ENCODE results near the gene KCTD19.

The KCTD19 gene

DNA sequence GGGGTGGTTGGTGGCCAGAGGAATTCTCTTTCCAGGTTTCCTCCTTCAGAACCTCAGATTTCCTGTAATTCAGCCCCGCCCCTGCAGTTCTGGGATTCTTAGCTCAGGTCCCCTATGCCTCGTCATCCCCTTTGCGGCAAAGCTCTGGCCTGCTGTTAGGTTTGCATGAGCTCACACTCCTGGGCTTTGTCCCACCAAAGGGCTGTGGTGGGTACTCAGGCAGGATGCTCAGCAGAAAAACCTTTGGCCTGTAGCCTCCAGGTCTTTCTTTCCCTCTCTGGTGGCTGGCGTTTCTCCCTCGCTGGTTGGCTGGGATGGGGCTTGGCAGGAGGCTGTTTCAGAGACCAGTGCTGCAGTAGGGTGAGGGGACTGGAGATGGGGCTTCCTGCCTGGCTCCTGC lies 56.8 kb downstream of the KCTD19 start:
- no peaks in the 10 kb centered on the region for H3K36me3 ChIP-seq (ENCODE audit: control insufficient read depth, insufficient read depth, low read length, severe bottlenecking)
- H3K4me1 ChIP-seq (ENCODE audit: control insufficient read depth, insufficient read depth, low read length), result peaks cover 27% of the 10 kb centered on the region
- H3K27me3 ChIP-seq (replicated peaks; ENCODE audit: control insufficient read depth, insufficient read depth, low read length), result no peaks in the 10 kb centered on the region
- H3K4me3 ChIP-seq (ENCODE audit: low read length), result no peak overlapping the region
- no peak for DNase-seq (ENCODE audit: low read depth)
- no peaks in the 10 kb centered on the region for H3K9me3 ChIP-seq (ENCODE audit: control insufficient read depth, low read length)
- peak overlapping the region; percentile 62 for H3K9ac ChIP-seq (ENCODE audit: low read length)

DNA sequence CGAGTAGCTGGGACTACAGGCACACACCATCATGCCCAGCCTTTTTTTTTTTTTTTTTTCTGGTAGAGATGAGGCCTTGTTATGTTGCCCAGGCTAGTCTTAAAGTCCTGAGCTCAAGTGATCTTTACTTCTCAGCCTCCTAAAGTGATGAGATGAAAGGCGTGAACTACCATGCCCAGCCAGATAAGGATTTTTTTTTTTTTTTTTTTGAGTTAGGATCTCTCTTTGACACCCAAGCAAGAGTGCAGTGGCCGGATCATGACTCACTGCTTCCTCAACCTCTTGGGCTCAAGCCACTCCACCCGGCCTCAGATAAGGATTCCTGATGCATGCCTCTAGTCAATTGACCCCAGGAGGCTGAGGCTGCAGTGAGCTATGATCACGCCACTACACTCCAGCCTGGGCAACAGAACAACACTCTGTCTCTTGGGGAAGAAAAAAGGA lies 58.4 kb downstream of the KCTD19 start:
- Histone ChIP-seq H3K27me3 (replicated peaks; ENCODE audit: control insufficient read depth, insufficient read depth, low read length) (no peaks in the 10 kb centered on the region), H3K4me3 (ENCODE audit: low read length) (no peak overlapping the region), H3K9me3 (ENCODE audit: control insufficient read depth, low read length) (no peaks in the 10 kb centered on the region), H3K36me3 (ENCODE audit: control insufficient read depth, insufficient read depth, low read length, severe bottlenecking) (no peaks in the 10 kb centered on the region), H3K4me1 (ENCODE audit: control insufficient read depth, insufficient read depth, low read length) (peaks cover 32% of the 10 kb centered on the region), H3K9ac (ENCODE audit: low read length) (peak overlapping the region; percentile 23)
- DNase-seq (ENCODE audit: low read depth), result peak; percentile 84

DNA sequence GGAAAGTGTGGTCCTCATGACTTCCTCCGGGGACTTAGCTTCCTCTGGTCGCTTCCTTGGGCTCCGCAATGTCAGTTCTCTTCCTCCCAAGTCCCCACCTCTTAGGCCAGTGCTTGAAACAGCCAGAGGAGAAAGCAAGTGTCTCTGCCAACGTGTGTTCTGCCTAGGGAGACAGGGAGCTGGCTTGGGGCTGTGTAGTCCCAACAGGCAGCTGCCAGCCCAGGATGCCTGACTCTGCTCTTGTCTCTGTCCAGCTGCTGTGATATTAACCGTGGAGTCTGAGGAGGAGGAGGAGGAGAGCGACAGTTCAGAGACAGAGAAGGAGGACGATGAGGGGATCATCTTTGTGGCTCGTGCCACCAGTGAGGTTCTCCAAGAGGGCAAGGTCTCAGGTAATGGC lies 60.7 kb downstream of the KCTD19 start:
- no peak for DNase-seq (ENCODE audit: low read depth)
- no peaks in the 10 kb centered on the region for H3K36me3 ChIP-seq (ENCODE audit: control insufficient read depth, insufficient read depth, low read length, severe bottlenecking)

DNA sequence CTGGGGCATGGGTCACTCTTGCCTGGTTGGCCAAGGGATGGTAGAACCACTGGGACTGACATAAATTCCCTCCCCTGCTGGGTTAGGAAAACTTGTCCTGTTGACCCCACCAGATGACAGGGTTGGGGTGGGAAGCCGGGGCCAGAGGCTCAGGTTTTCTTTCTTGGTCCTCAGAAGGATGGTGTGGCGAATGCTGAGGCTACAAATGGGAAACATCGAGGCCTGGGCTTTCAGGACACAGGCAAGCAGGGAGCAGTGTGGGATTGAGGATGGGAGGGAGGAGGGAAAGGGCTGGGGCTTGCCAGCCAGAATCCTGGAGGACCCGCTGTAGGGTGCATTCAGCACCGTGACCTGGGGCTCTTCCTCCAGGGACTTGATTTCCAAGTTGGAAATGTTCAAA lies 61.7 kb downstream of the KCTD19 start:
- DNase-seq (ENCODE audit: low read depth), result no peak
- no peaks in the 10 kb centered on the region for H3K36me3 ChIP-seq (ENCODE audit: control insufficient read depth, insufficient read depth, low read length, severe bottlenecking)
- H3K27me3 ChIP-seq (replicated peaks; ENCODE audit: control insufficient read depth, insufficient read depth, low read length), result no peaks in the 10 kb centered on the region
- H3K4me1 ChIP-seq (ENCODE audit: control insufficient read depth, insufficient read depth, low read length), result peaks cover 35% of the 10 kb centered on the region
- H3K9me3 ChIP-seq (ENCODE audit: control insufficient read depth, low read length), result no peaks in the 10 kb centered on the region
- H3K4me3 ChIP-seq (ENCODE audit: low read length), result no peak overlapping the region
- H3K9ac ChIP-seq (ENCODE audit: low read length), result no peak overlapping the region

More for the DNA sequence above, 60.7 kb downstream of the KCTD19 start:
- no peak overlapping the region for H3K9ac ChIP-seq (ENCODE audit: low read length)
- peaks cover 34% of the 10 kb centered on the region for H3K4me1 ChIP-seq (ENCODE audit: control insufficient read depth, insufficient read depth, low read length)
- no peaks in the 10 kb centered on the region for H3K9me3 ChIP-seq (ENCODE audit: control insufficient read depth, low read length)
- H3K27me3 ChIP-seq (replicated peaks; ENCODE audit: control insufficient read depth, insufficient read depth, low read length), result no peaks in the 10 kb centered on the region
- H3K4me3 ChIP-seq (ENCODE audit: low read length), result no peak overlapping the region

DNA sequence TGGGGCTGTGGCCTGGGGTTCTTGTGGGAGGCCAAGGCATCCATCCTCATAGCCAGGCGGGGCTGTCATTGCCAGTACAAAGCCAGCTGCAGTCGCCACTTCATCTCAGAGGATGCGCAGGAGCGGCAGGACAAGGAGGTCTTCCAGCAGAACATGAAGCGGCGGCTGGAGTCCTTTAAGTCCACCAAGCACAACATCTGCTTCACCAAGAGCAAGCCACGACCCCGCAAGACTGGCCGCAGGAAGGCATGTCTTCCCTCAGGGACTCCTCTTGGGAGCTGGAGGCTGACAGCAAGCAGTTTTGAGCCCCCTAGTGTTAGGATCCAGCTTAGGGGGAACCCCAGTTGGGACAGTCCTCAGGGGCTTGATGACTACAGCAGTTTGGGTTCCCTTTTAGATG lies 62.3 kb downstream of the KCTD19 start:
- H3K4me3 ChIP-seq (ENCODE audit: low read length), result no peak overlapping the region
- no peak overlapping the region for H3K9ac ChIP-seq (ENCODE audit: low read length)
- DNase-seq (ENCODE audit: low read depth), result no peak
- no peaks in the 10 kb centered on the region for H3K27me3 ChIP-seq (replicated peaks; ENCODE audit: control insufficient read depth, insufficient read depth, low read length)
- H3K4me1 ChIP-seq (ENCODE audit: control insufficient read depth, insufficient read depth, low read length), result peaks cover 29% of the 10 kb centered on the region
- H3K9me3 ChIP-seq (ENCODE audit: control insufficient read depth, low read length), result no peaks in the 10 kb centered on the region
- no peaks in the 10 kb centered on the region for H3K36me3 ChIP-seq (ENCODE audit: control insufficient read depth, insufficient read depth, low read length, severe bottlenecking)

DNA sequence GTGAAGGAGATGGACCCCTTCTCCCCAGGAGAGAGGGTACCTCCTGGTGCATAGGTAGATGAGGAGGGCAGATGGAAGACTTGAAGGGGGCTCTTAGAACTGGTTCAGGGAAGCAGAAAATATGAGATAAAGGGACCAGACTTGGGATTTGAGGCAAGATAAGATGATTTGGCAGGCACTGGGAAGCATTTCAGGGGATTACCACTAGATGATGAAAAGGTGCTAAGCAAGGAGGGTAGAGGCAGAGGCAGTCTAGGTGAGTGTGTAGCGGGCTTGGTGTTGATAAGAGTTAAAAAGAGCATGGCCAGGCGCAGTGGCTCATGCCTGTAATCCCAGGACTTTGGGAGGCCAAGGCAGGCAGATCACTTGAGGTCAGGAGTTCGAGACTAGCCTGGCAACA lies 63.3 kb downstream of the KCTD19 start:
- H3K4me1 ChIP-seq (ENCODE audit: control insufficient read depth, insufficient read depth, low read length), result peaks cover 23% of the 10 kb centered on the region
- no peaks in the 10 kb centered on the region for H3K36me3 ChIP-seq (ENCODE audit: control insufficient read depth, insufficient read depth, low read length, severe bottlenecking)
- DNase-seq (ENCODE audit: low read depth), result no peak
- H3K4me3 ChIP-seq (ENCODE audit: low read length), result no peak overlapping the region
- no peak overlapping the region for H3K9ac ChIP-seq (ENCODE audit: low read length)
- H3K9me3 ChIP-seq (ENCODE audit: control insufficient read depth, low read length), result no peaks in the 10 kb centered on the region
- no peaks in the 10 kb centered on the region for H3K27me3 ChIP-seq (replicated peaks; ENCODE audit: control insufficient read depth, insufficient read depth, low read length)

DNA sequence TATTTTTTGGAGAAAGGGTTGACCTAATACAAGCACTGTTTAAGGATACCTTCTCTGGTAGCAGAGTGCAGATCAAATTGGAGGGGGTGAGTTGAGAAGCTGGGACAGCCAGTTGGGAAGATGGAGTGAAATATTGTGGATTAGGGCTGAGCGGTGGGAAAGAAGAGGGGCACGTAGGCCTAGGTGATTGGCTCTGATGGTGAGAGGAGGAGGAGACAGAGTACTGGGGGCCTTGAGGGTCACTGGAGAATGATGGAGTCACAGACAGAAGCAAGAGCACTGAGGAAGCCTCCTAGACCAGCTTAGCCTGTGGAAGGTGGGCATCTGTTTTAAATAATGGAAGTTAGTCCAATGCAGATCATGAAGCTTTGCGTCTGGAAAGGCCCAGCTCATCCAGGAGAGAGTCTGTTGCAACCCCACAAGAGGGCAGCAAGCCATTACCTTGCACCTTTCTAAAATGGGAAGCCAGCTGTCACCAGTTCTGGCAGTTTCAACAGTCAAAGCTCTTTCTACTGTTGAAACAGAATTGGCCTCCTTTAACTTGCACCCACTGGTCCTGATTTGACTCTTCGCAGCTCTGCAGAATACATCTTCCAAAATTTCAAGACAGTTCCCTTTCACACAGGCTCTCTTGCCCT lies 66.0 kb downstream of the KCTD19 start:
- Histone ChIP-seq H3K27me3 (replicated peaks; ENCODE audit: control insufficient read depth, insufficient read depth, low read length) (no peaks in the 10 kb centered on the region), H3K36me3 (ENCODE audit: control insufficient read depth, insufficient read depth, low read length, severe bottlenecking) (no peaks in the 10 kb centered on the region), H3K4me3 (ENCODE audit: low read length) (no peak overlapping the region), H3K9ac (ENCODE audit: low read length) (no peak overlapping the region), H3K9me3 (ENCODE audit: control insufficient read depth, low read length) (no peaks in the 10 kb centered on the region), H3K4me1 (ENCODE audit: control insufficient read depth, insufficient read depth, low read length) (peaks cover 22% of the 10 kb centered on the region)
- DNase-seq (ENCODE audit: low read depth), result peak; percentile 80

DNA sequence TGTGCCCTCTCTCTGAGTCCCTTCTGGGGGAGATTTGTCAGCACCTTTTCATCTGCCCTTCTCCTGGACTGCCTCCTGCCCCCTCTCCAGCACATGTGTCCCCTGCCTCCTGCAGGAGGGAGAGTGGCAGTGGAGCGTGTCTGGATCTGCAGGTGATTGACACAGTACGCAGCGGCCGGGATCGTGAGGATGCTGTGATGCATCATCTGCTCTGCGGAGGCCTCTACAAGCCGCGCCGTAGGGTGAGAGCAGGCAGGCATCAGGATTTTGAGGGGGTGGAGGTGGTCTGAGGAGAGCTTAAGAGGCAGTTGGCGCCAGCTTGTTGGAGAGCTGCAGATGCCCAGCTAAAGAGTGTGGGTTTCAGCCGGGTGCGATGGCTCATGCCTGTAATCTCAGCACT lies 66.8 kb downstream of the KCTD19 start:
- Histone ChIP-seq H3K4me1 (ENCODE audit: control insufficient read depth, insufficient read depth, low read length) (peaks cover 18% of the 10 kb centered on the region), H3K36me3 (ENCODE audit: control insufficient read depth, insufficient read depth, low read length, severe bottlenecking) (no peaks in the 10 kb centered on the region), H3K27me3 (replicated peaks; ENCODE audit: control insufficient read depth, insufficient read depth, low read length) (no peaks in the 10 kb centered on the region), H3K9ac (ENCODE audit: low read length) (no peak overlapping the region), H3K4me3 (ENCODE audit: low read length) (no peak overlapping the region), H3K9me3 (ENCODE audit: control insufficient read depth, low read length) (no peaks in the 10 kb centered on the region)
- no peak for DNase-seq (ENCODE audit: low read depth)

DNA sequence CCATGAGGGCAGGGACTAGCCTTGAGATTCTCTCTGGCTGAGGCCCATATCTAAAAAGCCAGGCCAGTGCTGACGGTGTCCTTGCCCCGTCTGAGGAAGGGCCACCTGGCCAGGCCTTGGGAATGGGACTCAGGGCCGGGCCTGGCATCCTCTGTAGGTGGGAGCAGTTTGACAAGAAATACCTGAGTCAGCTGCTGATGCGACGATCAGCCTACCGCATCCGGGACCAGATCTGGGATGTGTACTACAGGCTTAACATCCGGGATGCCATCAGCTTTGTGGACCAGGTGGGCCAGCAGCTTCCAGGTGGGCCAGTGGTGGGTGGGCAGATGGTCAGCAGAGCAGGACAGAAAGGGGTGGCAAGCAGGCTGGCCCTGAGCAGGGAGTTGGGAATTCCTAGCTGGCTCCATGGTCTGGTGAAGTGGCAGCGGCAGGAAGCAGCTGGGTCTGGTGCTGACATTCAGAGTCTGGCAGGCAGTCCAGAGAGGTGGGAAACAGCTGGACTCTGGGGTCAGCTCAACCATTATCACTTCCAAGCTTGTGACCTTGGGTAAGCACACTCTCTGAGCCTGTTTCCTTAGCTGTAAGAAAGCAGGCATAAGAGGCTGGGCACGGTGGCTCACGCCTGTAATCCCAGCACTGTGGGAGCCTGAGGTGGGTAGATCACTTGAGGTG lies 68.2 kb downstream of the KCTD19 start:
- no peaks in the 10 kb centered on the region for H3K36me3 ChIP-seq (ENCODE audit: control insufficient read depth, insufficient read depth, low read length, severe bottlenecking)
- no peak for DNase-seq (ENCODE audit: low read depth)
- no peak overlapping the region for H3K9ac ChIP-seq (ENCODE audit: low read length)
- no peak overlapping the region for H3K4me3 ChIP-seq (ENCODE audit: low read length)
- H3K27me3 ChIP-seq (replicated peaks; ENCODE audit: control insufficient read depth, insufficient read depth, low read length), result no peaks in the 10 kb centered on the region
- H3K4me1 ChIP-seq (ENCODE audit: control insufficient read depth, insufficient read depth, low read length), result peaks cover 14% of the 10 kb centered on the region
- H3K9me3 ChIP-seq (ENCODE audit: control insufficient read depth, low read length), result no peaks in the 10 kb centered on the region

DNA sequence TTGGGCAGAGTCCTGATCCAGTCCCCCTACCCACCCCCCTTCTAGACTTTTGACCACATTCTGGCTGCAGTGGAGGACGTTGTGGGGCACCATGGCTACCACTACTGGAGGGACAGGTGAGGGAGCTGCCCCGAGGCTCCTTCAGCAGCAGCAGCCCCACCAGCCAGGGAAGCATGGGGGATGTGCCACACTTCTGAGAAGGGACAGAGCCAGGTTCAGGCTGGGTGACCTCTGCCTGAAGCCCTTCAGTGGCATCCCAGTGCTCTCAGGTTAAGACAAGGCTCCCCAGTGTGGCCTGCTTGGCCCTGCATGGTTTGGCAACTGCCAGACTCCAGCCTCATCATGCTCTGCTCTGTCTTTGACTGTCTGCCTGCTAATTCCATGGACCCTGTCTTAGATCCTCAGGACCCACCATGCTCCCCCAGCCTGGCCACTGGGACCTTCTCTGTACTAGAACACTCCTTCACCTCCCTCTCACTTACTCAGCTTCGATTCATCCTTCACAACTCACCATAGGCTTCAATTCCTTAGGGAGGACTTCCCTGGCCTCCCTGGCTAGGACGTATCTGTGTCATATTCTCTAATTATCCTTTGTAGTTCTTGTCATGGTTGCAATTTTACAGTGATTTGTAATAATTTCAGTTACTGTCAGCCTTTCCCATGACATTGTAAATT lies 68.9 kb downstream of the KCTD19 start:
- H3K4me1 ChIP-seq (ENCODE audit: control insufficient read depth, insufficient read depth, low read length), result peaks cover 16% of the 10 kb centered on the region
- no peaks in the 10 kb centered on the region for H3K36me3 ChIP-seq (ENCODE audit: control insufficient read depth, insufficient read depth, low read length, severe bottlenecking)
- no peak for DNase-seq (ENCODE audit: low read depth)
- H3K4me3 ChIP-seq (ENCODE audit: low read length), result no peak overlapping the region
- H3K9me3 ChIP-seq (ENCODE audit: control insufficient read depth, low read length), result no peaks in the 10 kb centered on the region
- H3K27me3 ChIP-seq (replicated peaks; ENCODE audit: control insufficient read depth, insufficient read depth, low read length), result no peaks in the 10 kb centered on the region
- H3K9ac ChIP-seq (ENCODE audit: low read length), result no peak overlapping the region

DNA sequence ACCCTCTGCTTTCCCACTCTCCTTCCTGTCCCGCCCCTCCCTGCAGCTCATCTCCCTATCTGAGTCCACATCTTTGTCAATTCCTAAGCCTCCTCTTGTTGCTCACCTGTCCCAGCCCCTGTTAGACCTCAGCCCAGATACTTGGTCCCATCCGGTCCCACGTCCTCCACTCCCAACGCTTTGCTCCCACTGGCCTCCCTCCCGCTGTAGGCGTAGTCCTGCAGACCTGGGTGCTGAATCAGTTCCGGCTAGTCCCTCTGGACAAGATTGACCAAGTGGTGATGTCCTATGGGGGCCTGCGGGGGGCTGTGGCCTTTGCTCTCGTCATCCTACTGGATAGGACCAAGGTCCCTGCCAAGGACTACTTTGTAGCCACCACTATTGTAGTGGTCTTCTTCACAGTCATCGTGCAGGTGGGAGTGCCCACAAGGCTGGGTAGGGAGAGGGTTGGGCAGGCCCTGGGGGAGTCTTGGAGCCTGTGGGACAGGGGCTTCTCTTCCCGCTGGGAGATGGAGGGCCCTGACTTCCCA lies 69.8 kb downstream of the KCTD19 start:
- DNase-seq (ENCODE audit: low read depth), result no peak
- Histone ChIP-seq H3K36me3 (ENCODE audit: control insufficient read depth, insufficient read depth, low read length, severe bottlenecking) (no peaks in the 10 kb centered on the region), H3K4me1 (ENCODE audit: control insufficient read depth, insufficient read depth, low read length) (peaks cover 19% of the 10 kb centered on the region)

More for the DNA sequence above, 69.8 kb downstream of the KCTD19 start:
- Histone ChIP-seq H3K9ac (ENCODE audit: low read length) (no peak overlapping the region), H3K27me3 (replicated peaks; ENCODE audit: control insufficient read depth, insufficient read depth, low read length) (no peaks in the 10 kb centered on the region), H3K4me3 (ENCODE audit: low read length) (no peak overlapping the region), H3K9me3 (ENCODE audit: control insufficient read depth, low read length) (no peaks in the 10 kb centered on the region)
